HG03159 (cell line): ENCODE data around the gene FRMD4A.

Experiments used
- ATAC-seq: cut with Tn5 transposase; IDR thresholded peaks from one replicate; pipeline ENCODE4 v1.9.1; 2021; ENCODE audit warnings: mild to moderate bottlenecking, moderate library complexity; ENCODE audit not compliant: unreplicated experiment

Gene FRMD4A

DNA sequence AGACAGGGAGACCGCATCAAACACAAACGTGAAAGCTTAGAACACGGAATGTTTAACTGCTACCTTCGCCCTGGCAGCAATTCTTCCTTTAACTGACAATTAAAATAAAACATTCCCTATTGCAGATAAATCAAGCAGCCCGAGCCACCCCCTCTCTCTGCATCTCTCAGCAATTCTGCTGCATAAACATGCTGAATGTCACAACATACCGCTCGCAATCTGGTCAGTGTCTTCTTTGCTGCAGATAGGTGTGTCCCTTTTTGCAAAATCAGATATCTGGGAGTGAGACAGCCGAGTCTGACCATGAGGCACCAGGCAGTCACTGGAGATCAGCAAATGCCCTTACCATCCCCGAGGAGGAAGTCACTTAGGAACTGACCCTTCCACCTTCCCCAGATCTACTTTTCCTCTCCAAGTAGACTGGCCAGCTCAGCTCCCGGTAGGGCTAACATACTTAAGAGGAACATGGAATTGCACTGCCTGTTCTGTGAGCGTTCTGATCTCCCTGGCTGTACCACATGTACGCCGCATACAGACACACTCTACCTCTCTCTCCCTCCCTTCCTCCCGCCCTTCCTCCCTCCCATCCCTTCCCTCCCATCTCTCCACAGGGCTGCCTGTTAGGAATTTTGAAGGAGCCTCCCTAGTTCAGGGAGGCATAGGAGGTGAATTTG lies at the start of gene FRMD4A:
Gene FRMD4A (minus strand): TSS at position 537 of the 674 bp plus-strand sequence.
- no peak for ATAC-seq

DNA sequence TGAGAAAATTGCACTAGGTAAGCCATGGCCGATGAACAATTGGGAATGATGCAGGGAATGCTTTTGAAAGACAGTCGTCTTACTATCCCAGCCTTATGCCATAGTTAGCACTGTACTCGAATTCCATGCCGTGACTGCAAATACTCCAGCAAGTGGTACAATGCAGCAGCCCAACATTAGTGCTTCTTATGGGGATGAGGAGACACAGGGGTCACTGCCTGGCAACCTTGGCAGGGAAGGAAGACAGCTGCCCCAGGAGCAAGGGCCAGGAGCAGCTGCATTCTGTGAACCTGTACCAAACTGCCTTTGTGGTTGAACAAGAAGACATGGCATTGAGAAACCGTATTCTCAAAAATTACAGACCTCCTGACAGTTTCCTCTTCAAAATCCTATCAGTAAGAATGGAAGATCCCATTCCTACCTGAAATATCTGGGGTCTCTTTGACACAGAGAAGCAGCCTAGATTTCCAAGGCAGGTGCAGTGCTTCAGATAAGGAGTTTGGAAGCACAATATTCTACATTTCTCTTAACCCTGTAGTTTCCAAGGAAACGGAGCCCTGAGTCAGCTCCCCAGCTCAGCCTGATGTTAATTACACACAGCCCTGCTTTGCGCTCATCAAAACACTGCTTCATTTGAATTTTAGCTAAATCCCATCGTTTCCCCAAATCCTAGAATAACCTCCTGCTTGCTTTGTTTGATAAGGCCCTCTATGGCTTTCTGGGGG lies 49.0 kb upstream of the FRMD4A start:
- no peak for ATAC-seq

DNA sequence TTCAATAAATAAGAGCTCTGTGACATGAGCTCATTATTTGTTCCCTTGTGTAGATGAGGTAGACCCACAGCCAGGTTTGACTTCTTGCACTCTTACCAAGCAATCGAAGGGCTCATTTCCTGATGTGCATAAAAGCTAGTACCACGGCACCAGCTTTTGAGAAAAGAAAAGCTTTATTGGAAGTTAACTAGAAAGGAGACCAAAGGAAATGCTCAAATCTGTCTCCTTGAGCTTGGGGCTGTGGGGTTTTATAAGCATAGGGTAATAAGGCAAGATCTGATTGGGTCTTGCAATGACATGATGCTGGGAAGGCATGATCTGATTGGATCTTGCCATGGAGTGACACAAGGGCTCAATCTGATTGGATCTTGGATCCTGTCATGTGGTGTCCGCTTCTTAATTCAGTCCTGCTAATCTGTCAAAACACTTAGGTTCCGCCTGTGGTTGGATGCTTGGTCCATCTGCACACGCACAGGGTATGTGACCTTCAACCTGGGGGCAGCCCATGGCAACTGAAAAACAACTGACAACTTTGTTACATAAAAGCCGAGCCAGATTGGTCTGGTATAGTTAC lies 47.8 kb upstream of the FRMD4A start:
- ATAC-seq: no peak

DNA sequence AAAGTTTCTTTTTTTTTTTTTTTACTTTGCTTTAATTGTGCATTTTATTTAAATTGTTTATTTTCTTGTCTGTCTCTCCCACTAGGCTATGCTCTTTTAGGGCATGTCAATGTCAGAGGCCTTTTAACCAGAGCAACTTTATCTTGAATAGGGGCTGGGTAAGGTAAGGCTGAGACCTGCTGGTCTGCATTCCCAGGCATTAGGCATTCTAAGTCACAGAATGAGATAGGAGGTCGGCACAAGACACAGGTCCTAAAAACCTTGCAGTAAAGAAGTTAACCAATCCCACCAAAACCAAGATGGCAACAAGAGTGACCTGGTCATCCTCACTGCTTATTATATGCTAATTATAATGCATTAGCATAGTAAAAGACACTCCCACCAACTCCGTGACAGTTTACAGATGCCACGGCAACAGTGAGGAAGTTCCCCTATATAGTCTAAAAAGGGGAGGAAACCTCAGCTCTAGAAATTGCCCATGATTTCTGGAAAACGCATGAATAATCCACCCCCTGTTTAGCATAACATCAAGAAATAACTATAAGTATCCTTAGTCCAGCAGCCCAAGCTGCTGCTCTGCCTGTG lies 47.0 kb upstream of the FRMD4A start:
- no peak for ATAC-seq

DNA sequence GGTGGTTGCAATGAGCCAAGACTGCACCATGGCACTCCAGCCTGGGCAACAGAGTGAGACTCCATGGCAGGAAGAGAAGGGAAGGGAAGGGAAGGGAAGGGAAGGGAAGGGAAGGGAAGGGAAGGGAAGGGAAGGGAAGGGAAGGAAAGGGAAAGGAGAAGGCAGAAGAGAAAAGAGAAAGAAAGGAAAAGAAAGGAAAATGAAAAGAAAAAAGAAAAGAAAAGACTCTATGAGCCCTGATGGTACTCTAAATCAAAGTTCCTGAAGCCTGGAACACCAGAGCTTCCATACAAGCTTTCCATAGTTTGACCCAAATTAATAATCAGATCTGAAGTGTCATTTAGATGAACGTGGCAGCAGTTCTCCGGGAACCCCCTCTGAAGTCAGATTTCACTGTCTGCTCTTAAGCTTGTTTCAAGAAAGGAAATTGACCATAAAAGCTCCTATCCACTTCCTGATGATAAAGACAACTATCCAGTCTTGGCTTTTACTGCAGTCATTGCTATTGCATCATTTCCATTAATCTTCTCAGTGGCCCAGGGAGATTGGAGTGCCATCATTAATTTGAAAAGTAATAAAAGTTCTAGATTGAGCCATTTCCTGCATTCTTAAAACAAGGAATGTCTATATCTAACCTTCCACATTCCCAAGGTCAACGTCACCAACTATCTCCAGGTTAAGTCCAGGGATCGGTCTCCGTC lies 44.2 kb upstream of the FRMD4A start:
- no peak for ATAC-seq

DNA sequence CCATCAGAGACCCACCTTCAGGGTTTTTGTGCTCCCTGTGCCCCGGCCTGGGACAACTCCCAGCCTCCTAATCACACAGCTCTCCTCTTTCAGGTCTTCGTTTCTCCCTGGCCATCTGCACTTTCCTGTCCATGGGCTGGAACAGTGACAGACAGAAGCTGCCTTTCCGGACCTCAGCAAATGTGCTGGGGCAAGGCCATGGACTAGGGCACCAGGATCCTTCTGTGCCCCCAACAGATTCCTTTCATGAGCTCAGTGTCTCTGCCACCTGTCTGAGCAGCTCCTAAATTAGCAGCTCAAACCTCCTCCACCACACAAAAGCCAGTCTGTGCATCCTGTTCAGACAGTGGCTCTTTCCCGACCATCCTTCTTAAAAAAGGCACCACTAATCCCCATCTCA lies 41.9 kb upstream of the FRMD4A start:
- no peak for ATAC-seq

DNA sequence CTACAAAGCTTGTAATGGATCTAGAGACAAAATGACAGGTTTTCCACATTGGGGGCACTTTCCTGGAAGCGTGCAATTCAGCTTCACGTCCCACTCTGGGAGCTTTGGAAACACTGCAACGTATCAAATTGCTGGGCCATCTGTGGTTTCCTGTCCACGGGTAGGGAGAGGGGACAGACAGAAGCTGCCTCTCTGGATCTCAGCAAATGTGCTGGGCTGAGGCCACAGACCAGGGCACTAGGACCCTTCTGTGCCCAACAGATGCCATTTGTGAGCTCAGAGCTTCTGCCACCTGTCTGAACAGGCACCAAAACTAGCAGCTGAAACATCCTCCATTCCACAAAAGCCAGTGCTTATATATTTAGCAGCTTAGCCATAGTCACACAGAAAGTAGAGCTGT lies 40.9 kb upstream of the FRMD4A start:
- no peak for ATAC-seq

DNA sequence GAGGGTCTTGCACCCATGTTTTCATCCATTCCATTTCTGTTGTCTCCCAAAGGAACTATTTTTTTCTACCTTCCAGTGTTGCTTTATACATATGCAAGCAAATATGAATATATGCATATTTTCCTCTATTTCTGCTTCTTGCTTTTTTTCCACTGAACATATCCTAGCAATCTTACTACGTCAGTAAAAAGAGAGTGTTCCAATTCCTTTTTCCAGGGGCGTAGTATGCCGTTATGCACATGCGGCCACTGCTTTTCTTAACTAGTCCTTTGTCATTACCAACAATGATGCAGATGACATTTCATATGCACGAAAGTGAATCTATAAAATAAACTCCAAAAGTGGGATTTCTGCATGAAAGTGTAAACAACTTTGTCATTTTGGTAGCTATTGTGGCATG lies 40.2 kb upstream of the FRMD4A start:
- no peak for ATAC-seq

DNA sequence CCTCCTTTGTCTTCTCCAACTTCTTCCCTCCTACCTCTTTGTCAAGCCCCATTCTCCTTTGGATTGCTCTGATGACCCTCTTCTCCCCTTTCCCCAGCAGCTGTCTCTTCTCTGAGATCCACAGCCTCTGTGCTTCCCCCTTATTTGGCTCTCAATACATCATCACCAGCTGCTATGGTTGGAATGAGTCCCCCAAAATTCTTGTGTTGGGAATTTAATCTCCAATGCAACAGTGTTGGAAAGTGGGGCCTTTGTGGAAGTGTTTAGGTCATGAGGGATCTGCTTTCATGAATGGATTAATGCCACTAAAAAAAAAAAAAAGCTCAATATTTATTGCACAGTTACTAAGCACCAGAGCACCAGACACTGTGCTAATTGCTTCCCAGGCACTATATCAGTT lies 39.2 kb upstream of the FRMD4A start:
- no peak for ATAC-seq

DNA sequence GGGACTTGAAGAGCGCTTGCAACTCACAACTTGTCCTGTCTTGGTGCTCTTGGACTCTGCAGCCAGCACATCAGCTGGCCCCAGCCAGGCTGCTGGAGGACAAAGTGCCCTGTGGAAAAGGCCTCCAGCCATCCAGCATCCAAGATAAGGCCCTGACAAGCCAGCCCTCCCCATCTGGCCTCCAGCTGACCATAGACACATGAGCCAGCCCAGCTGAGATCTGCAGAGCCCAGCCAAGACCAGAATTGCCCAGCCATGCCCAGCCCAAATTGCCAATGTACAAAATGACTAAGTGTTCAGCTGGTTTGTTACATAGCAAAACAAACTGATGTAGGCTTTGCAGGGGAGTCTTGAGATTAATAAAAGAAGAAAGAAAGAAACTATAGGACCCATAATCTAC lies 36.0 kb upstream of the FRMD4A start:
- no peak for ATAC-seq

DNA sequence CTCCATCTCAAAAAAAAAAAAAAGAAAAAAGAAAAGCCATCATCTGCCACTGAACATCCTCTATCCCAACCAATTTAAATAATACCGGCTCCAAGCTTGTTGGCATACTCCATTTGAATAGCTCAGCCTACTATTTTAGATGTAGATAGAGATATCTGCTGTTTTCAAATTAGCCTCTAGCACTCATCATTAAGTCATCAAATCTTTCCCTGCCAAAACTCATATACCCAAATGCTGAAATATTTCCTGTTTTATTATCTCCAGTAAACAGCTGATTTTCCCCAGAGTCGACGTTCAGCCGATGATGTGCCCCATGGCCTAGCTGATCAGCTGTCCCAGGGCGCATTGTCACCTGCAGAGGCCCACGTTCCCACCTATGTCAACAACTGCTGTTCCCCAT lies 34.5 kb upstream of the FRMD4A start:
- no peak for ATAC-seq

DNA sequence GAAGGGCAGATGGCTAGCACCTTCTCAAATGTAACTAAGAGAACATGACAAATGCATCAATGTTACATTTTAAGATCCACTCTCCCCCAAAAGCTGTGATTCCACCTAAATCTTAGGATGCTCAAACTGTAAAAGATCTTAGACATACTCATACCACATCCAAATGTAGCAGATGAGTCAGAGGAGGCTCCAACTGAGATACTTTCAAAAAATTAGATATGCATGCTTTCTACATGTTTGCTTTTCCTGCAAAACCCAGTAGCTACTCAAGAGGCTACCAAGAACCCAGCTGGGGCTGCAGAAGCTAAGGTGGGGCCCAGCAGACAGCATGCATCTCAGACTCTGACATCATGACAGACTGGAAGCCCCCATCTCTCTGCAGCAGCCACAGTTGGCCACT lies 31.4 kb upstream of the FRMD4A start:
- no peak for ATAC-seq

DNA sequence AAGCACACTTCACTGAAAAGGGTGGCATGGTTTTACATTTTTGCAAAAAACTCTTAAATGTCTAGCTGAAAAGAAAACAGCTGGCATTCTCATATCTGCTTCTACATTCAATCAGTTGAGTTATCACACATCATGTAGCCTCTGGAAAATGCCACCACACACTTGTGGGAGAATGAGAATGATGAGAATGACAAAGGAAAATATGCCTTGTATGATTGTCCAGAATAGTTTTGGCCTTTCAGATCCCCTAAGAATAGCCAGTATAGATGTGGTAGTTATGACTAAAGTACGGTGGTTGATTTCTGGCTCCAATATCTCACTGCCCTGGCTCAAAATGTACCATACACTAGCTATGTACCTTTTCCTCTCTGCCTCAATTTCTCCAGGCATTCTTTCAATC lies 30.2 kb upstream of the FRMD4A start:
- no peak for ATAC-seq

DNA sequence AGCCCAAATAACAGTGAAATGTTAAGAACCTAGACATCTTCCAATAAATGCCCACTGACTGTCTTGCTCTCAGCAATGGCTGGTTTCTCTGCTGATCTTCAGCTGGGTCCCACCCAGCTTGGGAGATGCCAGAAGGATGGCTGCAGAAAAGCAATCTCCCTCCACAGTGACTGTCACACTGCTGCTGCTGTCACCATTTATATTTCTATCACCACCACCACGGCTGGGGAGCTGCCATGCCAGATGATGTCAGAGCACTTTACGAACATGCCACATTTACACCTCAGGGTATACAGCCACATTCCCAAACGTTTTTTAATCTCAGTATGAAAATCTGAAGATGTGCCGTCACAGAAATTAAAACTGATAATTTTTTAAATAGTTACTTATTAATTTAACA lies 29.8 kb upstream of the FRMD4A start:
- ATAC-seq: no peak

DNA sequence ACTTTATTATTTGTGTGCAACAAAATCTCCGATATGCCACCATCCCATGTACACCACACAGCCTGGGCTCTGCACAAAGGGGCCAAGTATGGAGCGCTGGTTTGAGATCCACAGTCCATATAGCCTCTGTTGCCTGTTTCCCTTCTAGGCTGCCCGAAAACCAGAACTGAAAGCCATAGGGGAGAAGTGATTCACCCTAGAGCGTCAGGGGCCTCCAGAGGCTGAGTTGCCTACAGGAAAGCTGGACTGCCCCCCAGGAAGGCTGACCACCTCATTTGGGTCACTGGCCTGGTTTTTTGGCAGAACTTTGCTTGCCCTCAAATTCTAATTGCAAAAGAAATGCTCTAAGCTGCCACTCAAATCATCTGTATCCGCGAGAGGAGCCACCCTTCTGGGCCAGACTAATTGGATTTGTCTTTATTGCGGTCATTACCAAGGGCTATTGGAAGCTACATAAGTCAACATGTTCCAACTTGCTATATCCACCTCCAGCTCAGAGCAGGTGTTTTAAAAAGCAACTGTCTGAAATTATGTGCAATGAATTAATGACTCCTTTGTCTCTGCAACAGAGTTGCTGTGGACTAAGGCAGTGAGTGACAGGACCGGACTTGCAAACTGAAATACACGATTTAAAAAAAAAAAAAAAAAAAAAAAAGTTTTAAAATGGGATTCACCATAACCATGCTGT lies 28.3 kb upstream of the FRMD4A start:
- no peak for ATAC-seq

DNA sequence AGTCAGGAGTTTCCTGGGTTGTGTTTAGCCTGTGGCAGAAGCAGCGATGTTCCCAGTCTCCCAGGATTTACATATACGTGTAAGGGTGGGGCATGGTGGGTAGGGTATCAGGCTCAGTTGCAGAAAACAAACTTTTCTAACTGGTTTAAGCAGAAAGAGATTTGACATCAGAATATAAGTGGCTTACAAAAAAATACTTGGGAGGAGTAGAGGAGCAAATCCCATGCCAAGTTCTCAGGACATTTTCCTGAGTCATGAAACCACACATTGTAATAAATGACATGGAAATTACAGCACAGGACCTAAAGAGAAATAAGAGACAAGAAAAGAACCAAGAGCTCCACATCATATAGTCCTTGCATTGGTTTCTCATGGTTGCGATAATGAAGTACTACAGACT lies 26.2 kb upstream of the FRMD4A start:
- ATAC-seq: no peak

DNA sequence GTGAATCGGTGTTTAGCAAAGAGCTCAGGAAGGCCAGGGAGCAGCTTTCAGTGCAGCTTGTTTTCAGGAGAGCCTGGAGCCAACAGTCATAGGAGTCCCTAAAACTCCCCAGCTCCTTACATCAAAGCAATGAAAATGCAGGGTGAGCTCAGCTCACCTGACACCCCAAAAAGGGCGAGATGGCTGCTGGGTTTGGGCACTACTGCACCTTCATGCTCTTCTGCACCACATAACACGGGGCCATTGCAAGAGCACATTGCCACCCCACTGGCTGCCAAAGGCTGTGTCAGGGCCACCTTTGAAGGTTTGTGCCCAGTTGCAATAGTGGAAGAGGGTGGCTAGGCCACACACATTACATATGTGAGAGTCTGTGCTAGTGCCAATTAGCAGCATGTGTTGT lies 25.0 kb upstream of the FRMD4A start:
- no peak for ATAC-seq

DNA sequence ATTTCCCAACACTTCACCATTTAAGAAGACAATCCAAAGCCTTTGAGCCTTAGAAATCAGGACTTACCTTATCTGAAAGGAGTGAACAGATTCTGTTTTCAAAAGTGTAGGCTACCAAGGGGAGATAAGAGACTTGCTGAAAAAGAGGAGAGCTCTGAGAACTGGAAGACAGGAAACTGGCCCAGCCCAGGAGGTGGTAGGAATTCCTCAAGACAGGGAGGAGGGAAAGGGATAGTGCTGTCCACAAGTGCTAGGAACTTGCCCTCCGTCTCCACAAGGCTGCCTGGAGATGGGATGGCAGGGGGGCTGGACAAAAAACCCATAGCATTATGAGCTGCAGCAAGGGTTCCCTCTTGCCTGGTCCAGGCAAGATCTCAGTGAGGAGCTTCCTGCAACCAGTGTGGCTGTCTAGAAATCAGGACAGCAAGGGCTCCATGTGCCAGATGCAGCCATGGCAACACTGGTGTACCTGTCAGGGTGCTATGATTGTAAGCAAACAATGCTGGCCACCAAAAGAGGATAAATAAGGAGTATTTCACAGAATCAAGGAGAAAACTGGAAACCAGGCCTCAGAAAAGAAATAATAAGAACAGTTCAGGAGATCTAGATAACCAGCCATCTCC lies 22.7 kb upstream of the FRMD4A start:
- ATAC-seq: no peak

DNA sequence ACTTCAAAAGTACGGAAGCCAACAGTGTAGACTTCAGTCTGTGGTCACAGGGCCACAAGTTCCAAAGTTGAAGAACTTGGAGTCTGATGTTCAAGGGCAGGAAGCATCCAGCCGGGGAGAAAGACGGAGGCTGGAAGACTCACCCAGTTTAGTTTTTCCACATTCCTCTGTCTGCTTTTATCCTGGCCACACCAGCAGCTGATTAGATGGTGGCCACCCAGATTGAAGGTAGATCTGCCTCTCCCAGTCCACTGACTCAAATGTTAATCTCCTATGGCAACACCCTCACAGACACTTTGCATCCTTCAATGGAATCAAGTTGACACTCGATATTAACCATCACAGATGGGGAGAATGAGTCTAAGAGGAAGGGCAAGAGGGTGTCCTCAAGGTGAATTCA lies 19.3 kb upstream of the FRMD4A start:
- no peak for ATAC-seq

DNA sequence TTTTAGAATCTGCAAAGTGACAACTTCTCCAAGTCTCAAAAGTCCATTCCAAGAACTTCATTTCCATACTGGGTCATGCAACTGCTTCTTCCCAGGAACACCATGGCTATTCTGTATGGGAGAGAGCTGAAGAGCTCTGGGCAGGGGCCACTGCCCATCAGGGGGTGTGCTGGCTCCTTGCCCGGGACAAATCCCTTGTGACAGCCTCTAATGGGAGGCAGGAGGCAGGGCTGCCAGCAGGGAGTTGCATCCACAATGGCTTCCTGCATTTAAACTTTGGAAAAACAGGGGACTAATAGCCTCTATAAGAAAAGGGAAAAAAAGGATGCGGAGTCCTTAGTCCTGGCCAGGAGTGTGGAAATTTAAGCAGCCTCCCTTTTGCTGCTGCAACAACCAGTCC lies 18.4 kb upstream of the FRMD4A start:
- ATAC-seq: no peak
